Nephron progenitor cell (in vitro differentiated cells): ENCODE results near the gene DCLK1.
"Not testable (repeated sequence)": the region's sequence is repeated elsewhere in the genome, so short reads cannot be mapped to it uniquely, and the experiment has no call there.

Experiments
- DNase-seq: peaks from one replicate; pipeline ENCODE4 v3.0.0; 2021
- H3K27ac Mint-ChIP-seq: 2 replicates; pipeline ENCODE4 v1.8.0; 2021; ENCODE audit warnings: mild to moderate bottlenecking, moderate library complexity, mixed read lengths
- H3K27me3 Mint-ChIP-seq: 2 replicates; pipeline ENCODE4 v1.8.0; 2021; ENCODE audit warnings: mild to moderate bottlenecking, low read depth, mixed read lengths; ENCODE audit not compliant: poor library complexity
- H3K36me3 Mint-ChIP-seq: 2 replicates; pipeline ENCODE4 v1.8.0; 2021; ENCODE audit warnings: low read depth, mixed read lengths
- H3K4me1 Mint-ChIP-seq: 2 replicates; pipeline ENCODE4 v1.8.0; 2021; ENCODE audit warnings: mixed read lengths
- H3K4me3 Mint-ChIP-seq: 2 replicates; pipeline ENCODE4 v1.8.0; 2021; ENCODE audit warnings: mild to moderate bottlenecking, moderate library complexity, mixed read lengths
- H3K9me3 Mint-ChIP-seq: 2 replicates; pipeline ENCODE4 v1.8.0; 2021; ENCODE audit warnings: mild to moderate bottlenecking, moderate library complexity, mixed read lengths
- CTCF ChIP-seq: fragments of 200-600 bp; sonication (generic); IDR thresholded peaks from 2 replicates; pipeline ENCODE4 v1.5.0; 2021; ENCODE audit warnings: antibody characterized with exemption

DCLK1 gene

GRCh38 chr13:36076211-36076610 lies 55.0 kb downstream of the DCLK1 start:
- no peaks in the 10 kb centered on the region for H3K4me1 Mint-ChIP-seq
- H3K9me3 Mint-ChIP-seq, result no peaks in the 10 kb centered on the region
- DNase-seq, result no peak
- no peaks in the 10 kb centered on the region for H3K36me3 Mint-ChIP-seq
- H3K27me3 Mint-ChIP-seq, result peaks cover 3% of the 10 kb centered on the region
- TF ChIP-seq CTCF, result no peak
- H3K4me3 Mint-ChIP-seq, result no peak overlapping the region
- no peak overlapping the region for H3K27ac Mint-ChIP-seq

- Mint-ChIP-seq H3K27ac (no peak overlapping the region), H3K9me3 (no peaks in the 10 kb centered on the region), H3K36me3 (no peaks in the 10 kb centered on the region), H3K4me1 (no peaks in the 10 kb centered on the region), H3K27me3 (peaks cover 3% of the 10 kb centered on the region), H3K4me3 (no peak overlapping the region)
- TF ChIP-seq CTCF, result no peak
- no peak for DNase-seq
These were observed 56.5 kb downstream of the DCLK1 start for GRCh38 chr13:36074659-36075058.

GRCh38 chr13:36072152-36072935 lies 58.8 kb downstream of the DCLK1 start:
- no peak for DNase-seq
- no peaks in the 10 kb centered on the region for H3K36me3 Mint-ChIP-seq
- no peak for TF ChIP-seq CTCF
- H3K27me3 Mint-ChIP-seq, result peaks cover 3% of the 10 kb centered on the region
- H3K27ac Mint-ChIP-seq, result no peak overlapping the region
- H3K9me3 Mint-ChIP-seq, result no peaks in the 10 kb centered on the region
- no peaks in the 10 kb centered on the region for H3K4me1 Mint-ChIP-seq
- H3K4me3 Mint-ChIP-seq, result no peak overlapping the region

- not testable (repeated sequence) for H3K27me3 Mint-ChIP-seq, H3K4me3 Mint-ChIP-seq, H3K9me3 Mint-ChIP-seq, H3K4me1 Mint-ChIP-seq, DNase-seq, H3K36me3 Mint-ChIP-seq, H3K27ac Mint-ChIP-seq
These were observed 60.5 kb downstream of the DCLK1 start for GRCh38 chr13:36070504-36071192.

GRCh38 chr13:36069881-36070366 lies 61.3 kb downstream of the DCLK1 start:
- TF ChIP-seq CTCF, result no peak
- DNase-seq, result no peak
- Mint-ChIP-seq H3K4me3 (no peak overlapping the region), H3K4me1 (no peaks in the 10 kb centered on the region), H3K27me3 (no peaks in the 10 kb centered on the region), H3K27ac (no peak overlapping the region), H3K36me3 (no peaks in the 10 kb centered on the region), H3K9me3 (no peaks in the 10 kb centered on the region)

- Mint-ChIP-seq H3K4me1 (no peaks in the 10 kb centered on the region), H3K36me3 (no peaks in the 10 kb centered on the region), H3K9me3 (no peaks in the 10 kb centered on the region), H3K27me3 (peaks cover 3% of the 10 kb centered on the region), H3K27ac (no peak overlapping the region), H3K4me3 (no peak overlapping the region)
- DNase-seq, result no peak
- no peak for TF ChIP-seq CTCF
These were observed 62.2 kb downstream of the DCLK1 start for GRCh38 chr13:36068991-36069390.
